ENCODE measurements around the gene MBP. TPM values are rescaled to one million over a fixed set of nuclear protein-coding genes. Genes with fewer than 3 reads are reported as not detected.

Gene MBP
- total and polyA plus RNA-seq, 10 of the 15 experiments (the other 5 are each of a cell fraction or from before 2014, with no cell fraction given): 12.2 to 67.8 (median 42.1) TPM

- TF ChIP-seq, protein P1, sequence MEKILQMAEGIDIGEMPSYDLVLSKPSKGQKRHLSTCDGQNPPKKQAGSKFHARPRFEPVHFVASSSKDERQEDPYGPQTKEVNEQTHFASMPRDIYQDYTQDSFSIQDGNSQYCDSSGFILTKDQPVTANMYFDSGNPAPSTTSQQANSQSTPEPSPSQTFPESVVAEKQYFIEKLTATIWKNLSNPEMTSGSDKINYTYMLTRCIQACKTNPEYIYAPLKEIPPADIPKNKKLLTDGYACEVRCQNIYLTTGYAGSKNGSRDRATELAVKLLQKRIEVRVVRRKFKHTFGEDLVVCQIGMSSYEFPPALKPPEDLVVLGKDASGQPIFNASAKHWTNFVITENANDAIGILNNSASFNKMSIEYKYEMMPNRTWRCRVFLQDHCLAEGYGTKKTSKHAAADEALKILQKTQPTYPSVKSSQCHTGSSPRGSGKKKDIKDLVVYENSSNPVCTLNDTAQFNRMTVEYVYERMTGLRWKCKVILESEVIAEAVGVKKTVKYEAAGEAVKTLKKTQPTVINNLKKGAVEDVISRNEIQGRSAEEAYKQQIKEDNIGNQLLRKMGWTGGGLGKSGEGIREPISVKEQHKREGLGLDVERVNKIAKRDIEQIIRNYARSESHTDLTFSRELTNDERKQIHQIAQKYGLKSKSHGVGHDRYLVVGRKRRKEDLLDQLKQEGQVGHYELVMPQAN (conservative IDR thresholded peaks at IDR 0.05): 0 out of 2 replicates have a peak, but pooled peaks have one; percentile 36
- TF ChIP-seq RUNX3 (IDR thresholded peaks at IDR 0.05; ENCODE audit: low read length): peak; percentile 77
- peak; percentile 64 for TF ChIP-seq MTA2 (IDR thresholded peaks at IDR 0.05; ENCODE audit: low read depth)
- no peak for TF ChIP-seq CHD1 (IDR thresholded peaks at IDR 0.05; ENCODE audit: low read depth, low read length)
- no peak for TF ChIP-seq CBX3 (IDR thresholded peaks at IDR 0.05; ENCODE audit: borderline replicate concordance, low read depth)
- TF ChIP-seq, protein P2, sequence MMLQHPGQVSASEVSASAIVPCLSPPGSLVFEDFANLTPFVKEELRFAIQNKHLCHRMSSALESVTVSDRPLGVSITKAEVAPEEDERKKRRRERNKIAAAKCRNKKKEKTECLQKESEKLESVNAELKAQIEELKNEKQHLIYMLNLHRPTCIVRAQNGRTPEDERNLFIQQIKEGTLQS (IDR thresholded peaks at IDR 0.05; ENCODE audit: borderline replicate concordance, extremely low read depth, low read depth, low read length): peak; percentile 10; the same call in 1 of the 2 replicates
- TF ChIP-seq ZNF622 (IDR thresholded peaks at IDR 0.05): no peak
- peak; percentile 28 to 58; a peak in 2 of 4 replicates for TF ChIP-seq BHLHE40 (IDR thresholded peaks at IDR 0.05; ENCODE audit: borderline replicate concordance in 1 of 2, low read depth in 2 of 2, low read length in 1 of 2)
- no peak for TF ChIP-seq RAD51 (IDR thresholded peaks at IDR 0.05)
- TF ChIP-seq, protein P3, sequence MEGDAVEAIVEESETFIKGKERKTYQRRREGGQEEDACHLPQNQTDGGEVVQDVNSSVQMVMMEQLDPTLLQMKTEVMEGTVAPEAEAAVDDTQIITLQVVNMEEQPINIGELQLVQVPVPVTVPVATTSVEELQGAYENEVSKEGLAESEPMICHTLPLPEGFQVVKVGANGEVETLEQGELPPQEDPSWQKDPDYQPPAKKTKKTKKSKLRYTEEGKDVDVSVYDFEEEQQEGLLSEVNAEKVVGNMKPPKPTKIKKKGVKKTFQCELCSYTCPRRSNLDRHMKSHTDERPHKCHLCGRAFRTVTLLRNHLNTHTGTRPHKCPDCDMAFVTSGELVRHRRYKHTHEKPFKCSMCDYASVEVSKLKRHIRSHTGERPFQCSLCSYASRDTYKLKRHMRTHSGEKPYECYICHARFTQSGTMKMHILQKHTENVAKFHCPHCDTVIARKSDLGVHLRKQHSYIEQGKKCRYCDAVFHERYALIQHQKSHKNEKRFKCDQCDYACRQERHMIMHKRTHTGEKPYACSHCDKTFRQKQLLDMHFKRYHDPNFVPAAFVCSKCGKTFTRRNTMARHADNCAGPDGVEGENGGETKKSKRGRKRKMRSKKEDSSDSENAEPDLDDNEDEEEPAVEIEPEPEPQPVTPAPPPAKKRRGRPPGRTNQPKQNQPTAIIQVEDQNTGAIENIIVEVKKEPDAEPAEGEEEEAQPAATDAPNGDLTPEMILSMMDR (IDR thresholded peaks at IDR 0.05 in 2 of 3, conservative IDR thresholded peaks at IDR 0.05 in 1 of 3; ENCODE audit: control insufficient read depth in 2 of 3, extremely low read depth in 1 of 3, insufficient read depth in 1 of 3, low read depth in 3 of 3, low read length in 3 of 3): peak; percentile 15 to 18 (median 16); a peak in 2 of 6 replicates
- TF ChIP-seq JUNB (IDR thresholded peaks at IDR 0.05): peak; percentile 63
- 0 out of 2 replicates have a peak, but pooled peaks have one; percentile 18 for TF ChIP-seq JUND (IDR thresholded peaks at IDR 0.05; ENCODE audit: low read depth, low read length)
- TF ChIP-seq ZBTB4 (CRISPR knock-in tag; IDR thresholded peaks at IDR 0.05): no peak
- no peak for TF ChIP-seq POLR2AphosphoS2 (IDR thresholded peaks at IDR 0.05; ENCODE audit: low read depth, low read length)
- TF ChIP-seq MEF2A (IDR thresholded peaks at IDR 0.05; ENCODE audit: insufficient read depth, low read depth, low read length): 0 out of 2 replicates have a peak, but pooled peaks have one; percentile 15
- no peak for TF ChIP-seq BCLAF1 (IDR thresholded peaks at IDR 0.05)
Observed at GRCh38 chr18:77067291-77068061, 65.1 kb downstream of the MBP start (continued).

Data from GM12878 (cell line).